NCI-H128 (cell line): ENCODE data around the gene GPR150.

Experiments
- DNase-seq: peaks from one replicate; lab custom pipeline; 2025; ENCODE audit not compliant: unreplicated experiment; lab: John Stamatoyannopoulos, UW

Gene GPR150

DNA sequence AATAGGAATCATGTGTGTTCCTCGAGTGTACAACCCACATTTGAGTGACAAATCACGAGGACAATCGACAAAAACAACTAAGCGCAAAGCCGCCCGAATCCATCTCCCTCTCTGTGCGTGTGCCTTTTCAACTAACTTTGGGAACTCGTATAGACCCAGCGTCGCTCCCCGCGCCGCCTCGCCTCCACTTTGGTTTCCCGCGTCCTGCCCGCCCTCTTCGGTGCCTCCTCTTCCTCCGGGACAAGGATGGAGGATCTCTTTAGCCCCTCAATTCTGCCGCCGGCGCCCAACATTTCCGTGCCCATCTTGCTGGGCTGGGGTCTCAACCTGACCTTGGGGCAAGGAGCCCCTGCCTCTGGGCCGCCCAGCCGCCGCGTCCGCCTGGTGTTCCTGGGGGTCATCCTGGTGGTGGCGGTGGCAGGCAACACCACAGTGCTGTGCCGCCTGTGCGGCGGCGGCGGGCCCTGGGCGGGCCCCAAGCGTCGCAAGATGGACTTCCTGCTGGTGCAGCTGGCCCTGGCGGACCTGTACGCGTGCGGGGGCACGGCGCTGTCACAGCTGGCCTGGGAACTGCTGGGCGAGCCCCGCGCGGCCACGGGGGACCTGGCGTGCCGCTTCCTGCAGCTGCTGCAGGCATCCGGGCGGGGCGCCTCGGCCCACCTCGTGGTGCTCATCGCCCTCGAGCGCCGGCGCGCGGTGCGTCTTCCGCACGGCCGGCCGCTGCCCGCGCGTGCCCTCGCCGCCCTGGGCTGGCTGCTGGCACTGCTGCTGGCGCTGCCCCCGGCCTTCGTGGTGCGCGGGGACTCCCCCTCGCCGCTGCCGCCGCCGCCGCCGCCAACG lies at the start of gene GPR150:
GPR150 (plus strand) TSS at position 58 of the 840 bp plus-strand sequence; CDS start at position 247, 189 bp downstream.
- DNase-seq: no peak

DNA sequence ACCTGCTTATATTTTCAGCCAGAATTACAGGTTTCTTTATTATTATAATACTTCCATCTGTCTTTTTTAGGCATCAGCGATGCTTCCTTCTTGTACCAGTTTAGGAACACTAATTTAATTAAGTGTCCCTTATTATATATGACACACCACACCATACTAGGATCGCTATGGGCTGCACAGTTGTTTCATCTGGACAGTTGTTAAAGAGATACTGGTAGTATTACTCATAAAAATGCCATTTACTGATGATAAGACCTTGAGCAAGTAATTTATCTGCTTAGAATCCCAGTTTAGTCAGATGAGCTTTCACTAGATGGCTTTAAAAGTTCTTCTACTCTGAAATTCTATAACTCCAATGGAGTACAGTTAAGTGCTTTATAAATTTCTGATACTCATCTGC lies 47.9 kb upstream of the GPR150 start:
- no peak for DNase-seq

GRCh38 chr5:95581576-95581975 lies 38.3 kb upstream of the GPR150 start:
- DNase-seq: no peak

- DNase-seq: no peak
These were observed 35.9 kb upstream of the GPR150 start for GRCh38 chr5:95583992-95584391.

- no peak for DNase-seq
These were observed 29.0 kb upstream of the GPR150 start for GRCh38 chr5:95590880-95591279.

DNA sequence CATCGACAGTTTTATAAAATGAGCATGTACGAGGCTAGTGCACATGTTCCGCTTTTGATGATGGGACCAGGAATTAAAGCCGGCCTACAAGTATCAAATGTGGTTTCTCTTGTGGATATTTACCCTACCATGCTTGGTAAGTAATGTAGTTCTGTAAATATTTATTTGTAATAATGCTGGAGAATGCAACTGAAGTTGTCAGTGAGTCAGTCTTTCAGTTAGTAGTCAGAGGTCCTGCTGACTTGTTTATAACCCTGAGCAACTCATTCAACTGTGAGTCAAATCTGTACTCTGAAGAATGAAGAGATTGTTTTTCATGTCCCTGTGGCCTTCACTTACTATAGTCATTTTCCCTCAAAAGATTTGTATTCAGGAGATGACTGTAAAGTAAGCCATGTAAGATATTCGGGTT lies 28.4 kb upstream of the GPR150 start:
- no peak for DNase-seq

- no peak for DNase-seq
These were observed 24.5 kb upstream of the GPR150 start for GRCh38 chr5:95595289-95595931.

- DNase-seq: no peak
These were observed 20.6 kb upstream of the GPR150 start for GRCh38 chr5:95599252-95599651.

GRCh38 chr5:95600557-95600956 lies 19.3 kb upstream of the GPR150 start:
- no peak for DNase-seq

DNA sequence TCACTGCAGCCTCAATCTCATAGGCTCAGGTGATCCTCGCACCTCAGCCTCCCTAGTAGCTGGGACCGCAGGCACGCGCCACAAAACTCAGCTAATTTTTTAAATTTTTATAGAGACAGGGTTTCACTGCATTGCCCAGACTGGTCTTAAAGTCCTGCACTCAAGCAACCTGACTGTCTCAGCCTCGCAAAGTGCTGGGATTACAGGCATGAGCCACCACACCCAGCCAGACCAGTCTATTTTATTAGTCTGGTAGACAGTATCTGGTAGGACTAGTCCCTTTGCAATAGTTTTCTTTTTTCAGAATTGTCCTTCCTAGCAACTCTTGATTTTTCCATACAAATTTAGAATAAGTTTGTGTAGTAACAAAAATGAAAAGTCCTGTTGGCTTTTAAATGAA lies 14.1 kb upstream of the GPR150 start:
- no peak for DNase-seq

GRCh38 chr5:95606419-95606818 lies 13.5 kb upstream of the GPR150 start:
- DNase-seq: no peak

DNA sequence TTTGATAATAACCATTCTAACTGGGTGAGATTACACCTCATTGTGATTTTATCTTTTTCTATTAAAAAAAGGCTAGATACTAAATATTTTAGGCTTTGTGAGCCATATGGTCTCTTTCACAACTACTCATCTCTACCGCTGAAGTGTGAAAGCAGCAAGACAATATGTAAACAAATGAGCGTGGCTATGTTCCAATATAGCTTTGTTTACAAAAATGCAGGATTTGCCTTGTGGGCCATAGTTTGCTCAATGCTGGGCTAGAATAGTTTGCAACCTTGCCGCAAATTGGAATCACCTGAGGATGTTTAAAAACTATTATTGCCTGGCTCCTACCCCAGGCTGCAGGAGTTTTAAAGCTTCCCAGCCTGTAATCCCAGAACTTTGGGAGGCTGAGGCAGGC lies 10.2 kb upstream of the GPR150 start:
- DNase-seq: no peak

GRCh38 chr5:95610546-95610945 lies 9.3 kb upstream of the GPR150 start:
- no peak for DNase-seq

GRCh38 chr5:95611396-95611795 lies 8.5 kb upstream of the GPR150 start:
- DNase-seq: no peak

DNA sequence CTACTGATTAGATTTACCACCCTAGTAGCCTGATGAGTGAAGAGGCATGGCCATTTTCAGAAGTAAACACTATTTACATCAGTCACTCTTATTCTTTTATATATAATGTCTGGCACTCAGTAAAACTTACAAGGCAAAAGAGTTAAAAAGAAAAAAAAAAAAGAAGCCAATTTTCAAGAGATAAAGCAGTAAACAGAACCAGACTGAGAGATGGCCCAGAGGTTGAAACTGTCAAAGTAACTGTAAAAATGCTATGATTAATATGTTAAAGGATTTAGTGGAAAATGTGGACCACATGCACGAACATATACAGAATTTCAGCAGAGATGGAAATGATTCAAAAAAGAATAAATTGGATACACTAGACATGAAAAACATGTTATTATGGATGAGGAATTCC lies 6.4 kb upstream of the GPR150 start:
- DNase-seq: no peak

GRCh38 chr5:95615164-95615467 lies 4.8 kb upstream of the GPR150 start:
- no peak for DNase-seq

- no peak for DNase-seq
These were observed 2.8 kb upstream of the GPR150 start for GRCh38 chr5:95617057-95617456.

GRCh38 chr5:95619096-95619495 lies 791 bp upstream of the GPR150 start:
- DNase-seq: no peak

GRCh38 chr5:95619514-95620029 lies 315 bp upstream of the GPR150 start:
- DNase-seq: no peak

GRCh38 chr5:95620870-95621838 lies 1.3 kb downstream of the GPR150 start:
- DNase-seq: no peak
